Fibroblast of lung (primary cell): ENCODE measurements around the gene PLCH2. TPM values are rescaled to one million over a fixed set of nuclear protein-coding genes. Genes with fewer than 3 reads are reported as not detected.

Experiments
- DNase-seq, 2 donors: peaks; one replicate each; pipeline versions ENCODE4 v3.0.0 to v3.0.0-alpha.2; 2010; ENCODE audit warnings: low read depth in 2 of 2
- H2AFZ ChIP-seq: 2 replicates; pipeline ENCODE4 v1.5.1; 2012; ENCODE audit warnings: low read length, control low read depth, inconsistent platforms
- H3K27ac ChIP-seq: 2 replicates; pipeline ENCODE4 v1.5.1; 2011; ENCODE audit warnings: low read length, control low read depth; ENCODE audit not compliant: insufficient read depth
- H3K27me3 ChIP-seq: 2 replicates; pipeline ENCODE4 v1.5.1; 2011; ENCODE audit warnings: mild to moderate bottlenecking, low read length; ENCODE audit not compliant: control insufficient read depth, insufficient read depth
- H3K36me3 ChIP-seq: 2 replicates; pipeline ENCODE4 v1.5.1; 2011; ENCODE audit warnings: low read length; ENCODE audit not compliant: control insufficient read depth, insufficient read depth
- H3K4me1 ChIP-seq: 2 replicates; pipeline ENCODE4 v1.5.1; 2011; ENCODE audit warnings: low read length; ENCODE audit not compliant: control insufficient read depth, insufficient read depth; ENCODE audit errors: extremely low read depth
- H3K4me2 ChIP-seq: 2 replicates; pipeline ENCODE4 v1.5.1; 2011; ENCODE audit warnings: low read length, control low read depth; ENCODE audit not compliant: insufficient read depth; ENCODE audit errors: extremely low read depth
- H3K4me3 ChIP-seq, 4 experiments: fragments of 200-600 bp in 1 of 4; sonication (generic) in 1 of 4; replicated peaks in 1 of 4; 2 replicates each; pipeline ENCODE4 v1.5.1; 2011 to 2016; ENCODE audit warnings: low read length in 4 of 4, low read depth in 3 of 4, mild to moderate bottlenecking in 3 of 4, control low read depth in 2 of 4, inconsistent platforms in 1 of 4, mixed read lengths in 1 of 4; ENCODE audit not compliant: insufficient read depth in 1 of 4; ENCODE audit errors: control extremely low read depth in 1 of 4
- H3K79me2 ChIP-seq: 2 replicates; pipeline ENCODE4 v1.5.1; 2012; ENCODE audit warnings: mild to moderate bottlenecking, low read length, inconsistent platforms; ENCODE audit not compliant: control insufficient read depth, insufficient read depth
- H3K9ac ChIP-seq: 2 replicates; pipeline ENCODE4 v1.5.1; 2011; ENCODE audit warnings: mild to moderate bottlenecking, low read length, control low read depth; ENCODE audit not compliant: insufficient read depth
- H3K9me3 ChIP-seq: 2 replicates; pipeline ENCODE4 v1.5.1; 2012; ENCODE audit warnings: low read depth, low read length; ENCODE audit not compliant: control insufficient read depth, insufficient read depth
- H4K20me1 ChIP-seq: 2 replicates; pipeline ENCODE4 v1.5.1; 2011; ENCODE audit warnings: low read length; ENCODE audit not compliant: control insufficient read depth, insufficient read depth; ENCODE audit errors: extremely low read depth
- EZH2 ChIP-seq: IDR thresholded peaks from 2 replicates; pipeline ENCODE4 v1.5.1; 2012; ENCODE audit warnings: low read length, control low read depth, mild to moderate bottlenecking; ENCODE audit errors: missing control alignments
- polyA plus RNA-seq, 2 donors: library from polyadenylated mRNA; depleted of rRNA in 1 of 2; stranded (reverse) in 1 of 2; unstranded in 1 of 2; fragments of >200 nt; gene quantifications; 2 replicates each; pipeline ENCODE4 v1.2.1, GENCODE V29; 2011 to 2012; ENCODE audit warnings: missing spikeins in 1 of 2
- total RNA-seq: library from RNA; depleted of rRNA; stranded (reverse); fragments of >200 nt; gene quantifications from 2 replicates; pipeline ENCODE4 v1.2.1, GENCODE V29; 2014
- TF ChIP-seq, protein P1 (sequence below), 2 donors: IDR thresholded peaks in 1 of 2; conservative IDR thresholded peaks in 1 of 2; 1 replicate in 1 of 2; 2 replicates in 1 of 2; pipeline ENCODE4 v1.5.1; 2011 to 2012; ENCODE audit warnings: low read length in 2 of 2, control low read depth in 1 of 2, inconsistent platforms in 1 of 2, low read depth in 1 of 2, mild to moderate bottlenecking in 1 of 2

Gene PLCH2
- total and polyA plus RNA-seq, 2 donors (not counting 1 experiment from before 2014, with no cell fraction given) = 0.02 to 0.17 TPM

DNA sequence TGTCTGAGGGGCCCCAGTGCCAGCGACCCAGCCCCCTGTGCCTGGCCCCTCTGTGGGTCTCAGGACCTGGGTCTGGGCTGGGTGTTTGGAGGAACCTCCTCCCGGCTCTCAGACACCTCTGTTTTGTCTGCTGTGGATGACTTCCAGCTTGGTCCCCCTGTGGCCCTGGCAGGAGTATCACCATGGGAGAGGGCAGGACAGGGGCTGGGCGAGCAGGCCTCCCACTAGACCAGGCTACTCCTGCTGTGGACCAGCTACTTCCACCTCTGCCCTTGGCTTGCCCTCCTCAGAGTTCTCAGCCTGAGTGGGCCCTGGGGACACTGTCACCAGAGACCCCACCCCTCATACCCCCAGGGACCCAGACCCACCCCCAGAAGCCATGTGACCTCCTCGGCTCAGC is 21.8 kb downstream of the PLCH2 start:
- Histone ChIP-seq H3K4me1 (no peaks in the 10 kb centered on the region), H3K4me2 (no peak overlapping the region), H3K36me3 (no peaks in the 10 kb centered on the region), H3K27ac (no peak overlapping the region), H3K9me3 (no peaks in the 10 kb centered on the region), H2AFZ (no peak overlapping the region), H4K20me1 (no peaks in the 10 kb centered on the region), H3K4me3 (no peak overlapping the region), H3K9ac (no peak overlapping the region), H3K79me2 (no peaks in the 10 kb centered on the region), H3K27me3 (peaks cover 4% of the 10 kb centered on the region)
- no peak for DNase-seq
- no peak for TF ChIP-seq EZH2
- TF ChIP-seq, protein P1, sequence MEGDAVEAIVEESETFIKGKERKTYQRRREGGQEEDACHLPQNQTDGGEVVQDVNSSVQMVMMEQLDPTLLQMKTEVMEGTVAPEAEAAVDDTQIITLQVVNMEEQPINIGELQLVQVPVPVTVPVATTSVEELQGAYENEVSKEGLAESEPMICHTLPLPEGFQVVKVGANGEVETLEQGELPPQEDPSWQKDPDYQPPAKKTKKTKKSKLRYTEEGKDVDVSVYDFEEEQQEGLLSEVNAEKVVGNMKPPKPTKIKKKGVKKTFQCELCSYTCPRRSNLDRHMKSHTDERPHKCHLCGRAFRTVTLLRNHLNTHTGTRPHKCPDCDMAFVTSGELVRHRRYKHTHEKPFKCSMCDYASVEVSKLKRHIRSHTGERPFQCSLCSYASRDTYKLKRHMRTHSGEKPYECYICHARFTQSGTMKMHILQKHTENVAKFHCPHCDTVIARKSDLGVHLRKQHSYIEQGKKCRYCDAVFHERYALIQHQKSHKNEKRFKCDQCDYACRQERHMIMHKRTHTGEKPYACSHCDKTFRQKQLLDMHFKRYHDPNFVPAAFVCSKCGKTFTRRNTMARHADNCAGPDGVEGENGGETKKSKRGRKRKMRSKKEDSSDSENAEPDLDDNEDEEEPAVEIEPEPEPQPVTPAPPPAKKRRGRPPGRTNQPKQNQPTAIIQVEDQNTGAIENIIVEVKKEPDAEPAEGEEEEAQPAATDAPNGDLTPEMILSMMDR (conservative IDR thresholded peaks at IDR 0.05 in 1 of 2, IDR thresholded peaks at IDR 0.05 in 1 of 2; ENCODE audit: low read depth in 1 of 2, low read length in 2 of 2) = no peak

DNA sequence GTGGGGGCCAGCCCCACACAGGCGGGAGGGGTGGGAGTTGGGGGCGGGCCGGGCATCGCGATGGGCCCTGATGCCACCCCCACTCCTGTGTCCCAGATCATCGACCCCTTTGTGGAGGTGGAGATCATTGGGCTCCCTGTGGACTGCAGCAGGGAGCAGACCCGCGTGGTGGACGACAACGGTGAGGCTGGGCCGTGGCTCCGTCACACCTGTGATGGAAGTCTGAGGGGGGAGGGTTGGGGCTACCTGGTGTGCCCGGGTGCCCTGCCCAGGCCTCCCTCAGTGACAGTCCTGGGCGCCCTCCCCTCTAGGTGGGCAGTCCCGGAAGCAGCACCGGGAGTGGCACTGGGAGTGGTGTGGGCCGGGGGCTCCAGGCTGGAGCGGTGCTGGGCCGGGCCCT is 22.6 kb downstream of the PLCH2 start:
- Histone ChIP-seq H3K9me3 (no peaks in the 10 kb centered on the region), H4K20me1 (no peaks in the 10 kb centered on the region), H3K27ac (no peak overlapping the region), H3K4me1 (no peaks in the 10 kb centered on the region), H3K4me2 (no peak overlapping the region), H3K4me3 (no peak overlapping the region), H3K36me3 (no peaks in the 10 kb centered on the region), H2AFZ (no peak overlapping the region), H3K79me2 (no peaks in the 10 kb centered on the region), H3K9ac (no peak overlapping the region), H3K27me3 (peaks cover 10% of the 10 kb centered on the region)
- no peak for DNase-seq
- TF ChIP-seq EZH2 = no peak
- TF ChIP-seq, protein P1 (conservative IDR thresholded peaks at IDR 0.05 in 1 of 2, IDR thresholded peaks at IDR 0.05 in 1 of 2; ENCODE audit: low read depth in 1 of 2, low read length in 2 of 2) = no peak

DNA sequence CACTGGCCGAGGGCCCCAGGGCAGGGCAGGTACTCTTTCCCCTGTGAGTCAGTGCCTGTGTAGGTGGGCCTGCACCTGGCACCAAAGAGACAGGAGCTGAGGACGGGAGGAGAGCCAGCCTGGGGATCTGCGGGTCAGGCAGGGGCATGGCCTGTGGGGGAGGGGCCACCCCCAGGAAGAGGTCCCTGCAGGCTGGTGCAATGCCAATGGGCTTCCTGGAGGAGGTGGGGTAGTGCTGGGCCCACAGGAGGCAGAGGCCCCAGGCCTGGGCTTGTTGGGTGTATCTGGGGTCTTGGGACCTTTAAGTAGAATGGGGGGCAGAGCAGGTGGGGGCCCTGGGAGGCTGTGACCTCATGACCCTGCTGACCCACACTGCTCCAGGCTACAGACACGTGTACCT is 23.2 kb downstream of the PLCH2 start:
- H4K20me1 ChIP-seq = no peaks in the 10 kb centered on the region
- no peaks in the 10 kb centered on the region for H3K79me2 ChIP-seq
- H3K4me3 ChIP-seq = no peak overlapping the region
- H3K9me3 ChIP-seq = no peaks in the 10 kb centered on the region
- H3K4me1 ChIP-seq = no peaks in the 10 kb centered on the region
- H3K9ac ChIP-seq = no peak overlapping the region
- H2AFZ ChIP-seq = no peak overlapping the region
- no peaks in the 10 kb centered on the region for H3K36me3 ChIP-seq
- DNase-seq = no peak
- no peak overlapping the region for H3K27ac ChIP-seq
- H3K4me2 ChIP-seq = no peak overlapping the region
- H3K27me3 ChIP-seq = peaks cover 16% of the 10 kb centered on the region
- TF ChIP-seq, protein P1 (conservative IDR thresholded peaks at IDR 0.05 in 1 of 2, IDR thresholded peaks at IDR 0.05 in 1 of 2; ENCODE audit: low read depth in 1 of 2, low read length in 2 of 2) = no peak
- no peak for TF ChIP-seq EZH2
